B cell (primary cell): ENCODE data around the gene MYO10. TPM values are rescaled to one million over a fixed set of nuclear protein-coding genes. Genes with fewer than 3 reads are reported as not detected.

Source experiments
- ATAC-seq: fragments of 200-7000 bp; cut with Tn5 transposase; one replicate; pipeline ENCODE4 v1.10.0; 2021; ENCODE audit warnings: low read depth, mild to moderate bottlenecking, moderate number of reproducible peaks, moderate library complexity
- CTCF ChIA-PET: fragments of 350-600 bp; sonication (Branson Sonifier 250); formaldehyde crosslinking; loops from one replicate; lab custom pipeline; 2021; ENCODE audit warnings: antibody characterized with exemption, inconsistent platforms; lab: Charles Lee
- POLR2A ChIA-PET: fragments of 350-600 bp; sonication (Branson Sonifier 250); formaldehyde crosslinking; loops from one replicate; lab custom pipeline; 2021; ENCODE audit warnings: antibody characterized with exemption; lab: Charles Lee
- DNase-seq: peaks from one replicate; pipeline ENCODE4 v3.0.0; 2013
- H2AFZ ChIP-seq: 2 replicates; pipeline ENCODE4 v1.6.1; 2012; ENCODE audit warnings: mild to moderate bottlenecking, low read depth, low read length; ENCODE audit not compliant: insufficient read depth, poor library complexity, severe bottlenecking
- H3K27ac ChIP-seq, 2 donors: 1 replicate in 1 of 2; 2 replicates in 1 of 2; pipeline ENCODE4 v1.5.1; 2012 to 2013; ENCODE audit warnings: low read length in 2 of 2, mild to moderate bottlenecking in 2 of 2, moderate library complexity in 1 of 2
- H3K27me3 ChIP-seq, 4 experiments: fragments of 200-600 bp in 1 of 4; sonication (generic) in 1 of 4; replicated peaks in 1 of 4; 1 replicate in 2 of 4; 2 replicates in 2 of 4; pipeline versions ENCODE4 v1.6.1 to v1.7.0; 2013 to 2016; ENCODE audit warnings: low read length in 3 of 4, mild to moderate bottlenecking in 2 of 4, mixed read lengths in 1 of 4, moderate library complexity in 1 of 4; ENCODE audit not compliant: insufficient read depth in 4 of 4, control insufficient read depth in 3 of 4; ENCODE audit errors: control extremely low read depth in 1 of 4
- H3K36me3 ChIP-seq, 2 experiments: replicated peaks in 1 of 2; 1 replicate in 1 of 2; 2 replicates in 1 of 2; pipeline versions ENCODE4 v1.6.1 to v1.7.1; 2013; ENCODE audit warnings: low read length in 1 of 2; ENCODE audit not compliant: insufficient read depth in 2 of 2, control insufficient read depth in 1 of 2; ENCODE audit errors: control extremely low read depth in 1 of 2, extremely low read depth in 1 of 2
- H3K4me1 ChIP-seq, 2 donors: fragments of 200-600 bp in 1 of 2; sonication (generic) in 1 of 2; 1 replicate in 1 of 2; 2 replicates in 1 of 2; pipeline versions ENCODE4 v1.5.1 to v1.6.1; 2013 to 2017; ENCODE audit warnings: low read length in 2 of 2; ENCODE audit not compliant: control insufficient read depth in 2 of 2, insufficient read depth in 2 of 2
- H3K4me2 ChIP-seq: replicated peaks from 2 replicates; pipeline ENCODE3; 2012; ENCODE audit warnings: mild to moderate bottlenecking, low read depth, low read length; ENCODE audit not compliant: poor library complexity, severe bottlenecking
- H3K4me3 ChIP-seq, 5 experiments: fragments of 200-600 bp in 1 of 5; sonication (generic) in 1 of 5; 1 replicate in 3 of 5; 2 replicates in 2 of 5; pipeline versions ENCODE4 v1.5.1 to v1.7.0; 2011 to 2016; ENCODE audit warnings: low read length in 4 of 5, mild to moderate bottlenecking in 4 of 5, low read depth in 2 of 5, control low read depth in 1 of 5, moderate library complexity in 1 of 5; ENCODE audit not compliant: insufficient read depth in 1 of 5; ENCODE audit errors: control extremely low read depth in 1 of 5, extremely low read depth in 1 of 5
- H3K79me2 ChIP-seq: fragments of 200-600 bp; sonication (generic); one replicate; pipeline ENCODE4 v1.6.0; 2016; ENCODE audit warnings: low read length; ENCODE audit not compliant: control insufficient read depth, insufficient read depth
- H3K9ac ChIP-seq: fragments of 200-600 bp; sonication (generic); 2 replicates; pipeline ENCODE4 v1.6.1; 2017; ENCODE audit warnings: mild to moderate bottlenecking, low read length, moderate library complexity
- H3K9me3 ChIP-seq, 3 donors: one replicate each; pipeline versions ENCODE4 v1.6.1 to v1.7.1; 2013; ENCODE audit warnings: low read length in 2 of 3; ENCODE audit not compliant: control insufficient read depth in 2 of 3, insufficient read depth in 1 of 3; ENCODE audit errors: control extremely low read depth in 1 of 3
- H4K20me1 ChIP-seq: 2 replicates; pipeline ENCODE4 v1.6.0; 2012; ENCODE audit warnings: mild to moderate bottlenecking, low read length; ENCODE audit not compliant: insufficient read depth, control insufficient read depth, poor library complexity, severe bottlenecking
- H3K27ac Mint-ChIP-seq: one replicate; pipeline ENCODE4 v1.8.0; 2021; ENCODE audit warnings: mixed read lengths
- H3K27me3 Mint-ChIP-seq: one replicate; pipeline ENCODE4 v1.8.0; 2021; ENCODE audit warnings: mixed read lengths
- H3K4me1 Mint-ChIP-seq: one replicate; pipeline ENCODE4 v1.8.0; 2021; ENCODE audit warnings: mixed read lengths
- H3K4me3 Mint-ChIP-seq: one replicate; pipeline ENCODE4 v1.8.0; 2021; ENCODE audit warnings: mixed read lengths
- H3K9me3 Mint-ChIP-seq: one replicate; pipeline ENCODE4 v1.8.0; 2022; ENCODE audit warnings: mixed read lengths; ENCODE audit not compliant: insufficient read depth
- EZH2 ChIP-seq: IDR thresholded peaks from 2 replicates; pipeline ENCODE4 v1.6.1; 2012; ENCODE audit warnings: borderline replicate concordance, low read depth, mild to moderate bottlenecking, moderate library complexity, low read length; ENCODE audit not compliant: insufficient read depth, poor library complexity, severe bottlenecking
- WGBS: methylation state at CpG from one replicate; pipeline ENCODE4 v1.1.5; 2013; ENCODE audit warnings: missing lambda C conversion rate; ENCODE audit not compliant: insufficient coverage; 5-methylcytosine and 5-hydroxymethylcytosine counted together
- intact Hi-C: fragments of 100-400 bp; cut with micrococcal nuclease; formaldehyde crosslinking; loops from one replicate; pipeline ENCODE4 v1.10.0; 2022
- polyA plus RNA-seq: library from polyadenylated mRNA; depleted of rRNA; stranded (reverse); fragments of >200 nt; gene quantifications from 2 replicates; pipeline ENCODE4 v1.2.3, GENCODE V29; 2012
- total RNA-seq, 2 donors: library from RNA; stranded (reverse); fragments of 120-200 nt in 1 of 2; gene quantifications; 1 replicate in 1 of 2; 2 replicates in 1 of 2; pipeline versions ENCODE4 v1.2.3 to v1.2.4, GENCODE V29; 2013 to 2022
- TF ChIP-seq, protein P1 (sequence below): fragments of 200-600 bp; IDR thresholded peaks from one replicate; pipeline ENCODE4 v1.8.0; 2022; ENCODE audit warnings: antibody characterized with exemption, mild to moderate bottlenecking

Gene MYO10
- total and polyA plus RNA-seq, 2 donors (not counting 1 experiment from before 2014, with no cell fraction given), result 0.10 TPM; not detected in 1

DNA sequence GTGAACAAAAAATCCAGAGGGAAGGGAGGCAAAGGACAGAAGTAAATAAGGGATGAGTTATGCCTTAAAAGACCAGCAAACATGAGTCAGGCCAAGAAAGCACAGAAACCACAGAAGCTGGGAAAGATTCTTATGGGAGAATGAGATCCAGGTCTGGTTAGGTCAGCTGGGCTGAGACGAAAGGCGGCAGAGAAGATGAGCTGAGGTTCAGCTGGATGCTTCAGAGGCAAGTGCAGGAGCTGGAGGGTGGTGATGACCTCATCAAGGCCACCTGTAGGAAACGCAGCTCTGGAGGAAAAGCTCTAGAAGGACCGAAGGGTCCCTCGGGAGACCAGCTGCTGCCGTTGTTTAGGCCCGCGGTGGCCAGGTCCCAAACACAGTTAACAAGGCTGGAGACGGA, 152.0 kb downstream of the MYO10 start:
- H3K4me3 Mint-ChIP-seq, result peak overlapping the region; percentile 5
- CTCF ChIA-PET, result interaction anchor here (1.4 kb wide), 1 partner anchor 8 kb away, joined by 3 read pairs; no protein-coding TSS in a partner anchor

DNA sequence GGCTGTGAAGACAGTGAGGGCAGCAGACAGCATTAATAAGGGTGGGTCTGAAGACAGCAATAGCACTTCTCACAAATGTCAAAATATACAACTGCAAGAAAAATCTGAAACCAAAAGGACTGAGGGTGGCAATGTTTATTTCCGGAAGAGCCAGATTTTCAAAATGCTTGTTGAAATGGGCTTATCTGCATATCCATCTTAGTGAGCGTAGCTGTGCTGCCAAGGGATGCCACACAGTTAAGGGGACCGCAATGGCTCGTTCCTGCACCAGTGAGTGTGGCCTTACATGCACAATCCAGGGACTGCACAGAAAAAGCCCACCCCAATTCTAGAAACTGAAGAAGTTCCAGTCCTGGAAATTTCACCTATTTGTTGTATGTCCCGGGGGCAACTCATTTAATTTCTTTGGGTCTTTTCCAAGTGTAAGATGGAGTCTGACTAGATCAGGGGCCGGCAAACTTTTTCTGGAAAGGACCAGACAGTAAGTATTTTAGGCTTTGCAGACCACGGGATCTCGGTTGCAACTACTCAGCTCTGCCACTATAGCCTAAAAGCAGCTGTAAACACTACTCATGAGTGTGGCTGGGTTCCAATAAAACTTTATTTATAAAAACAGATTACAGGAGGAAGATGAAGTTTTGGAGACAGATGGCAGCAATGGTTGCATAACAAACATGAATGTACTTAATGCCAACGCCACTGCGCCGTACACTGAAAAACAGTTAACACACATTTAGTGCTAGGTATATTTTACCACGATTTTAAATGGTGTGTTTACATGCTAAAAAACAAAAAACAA, 154.1 kb downstream of the MYO10 start:
- H3K27me3 Mint-ChIP-seq, result peaks cover 22% of the 10 kb centered on the region
- intact Hi-C loops, result no loop called here
- no peak for DNase-seq
- TF ChIP-seq EZH2, result no peak
- TF ChIP-seq, protein P1, sequence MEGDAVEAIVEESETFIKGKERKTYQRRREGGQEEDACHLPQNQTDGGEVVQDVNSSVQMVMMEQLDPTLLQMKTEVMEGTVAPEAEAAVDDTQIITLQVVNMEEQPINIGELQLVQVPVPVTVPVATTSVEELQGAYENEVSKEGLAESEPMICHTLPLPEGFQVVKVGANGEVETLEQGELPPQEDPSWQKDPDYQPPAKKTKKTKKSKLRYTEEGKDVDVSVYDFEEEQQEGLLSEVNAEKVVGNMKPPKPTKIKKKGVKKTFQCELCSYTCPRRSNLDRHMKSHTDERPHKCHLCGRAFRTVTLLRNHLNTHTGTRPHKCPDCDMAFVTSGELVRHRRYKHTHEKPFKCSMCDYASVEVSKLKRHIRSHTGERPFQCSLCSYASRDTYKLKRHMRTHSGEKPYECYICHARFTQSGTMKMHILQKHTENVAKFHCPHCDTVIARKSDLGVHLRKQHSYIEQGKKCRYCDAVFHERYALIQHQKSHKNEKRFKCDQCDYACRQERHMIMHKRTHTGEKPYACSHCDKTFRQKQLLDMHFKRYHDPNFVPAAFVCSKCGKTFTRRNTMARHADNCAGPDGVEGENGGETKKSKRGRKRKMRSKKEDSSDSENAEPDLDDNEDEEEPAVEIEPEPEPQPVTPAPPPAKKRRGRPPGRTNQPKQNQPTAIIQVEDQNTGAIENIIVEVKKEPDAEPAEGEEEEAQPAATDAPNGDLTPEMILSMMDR, result no peak
- H3K9me3 ChIP-seq, result no peaks in the 10 kb centered on the region
- no peaks in the 10 kb centered on the region for H3K79me2 ChIP-seq
- H3K9ac ChIP-seq, result no peak overlapping the region
- H4K20me1 ChIP-seq, result no peaks in the 10 kb centered on the region
- H3K27ac ChIP-seq, result no peak overlapping the region
- no peak overlapping the region for H3K27ac Mint-ChIP-seq
- WGBS, result 89% methylated on average over 6 of the region's 12 CpGs
- H3K4me1 Mint-ChIP-seq, result peaks cover 9% of the 10 kb centered on the region
- no peaks in the 10 kb centered on the region for H3K36me3 ChIP-seq
- H3K4me2 ChIP-seq, result no peak overlapping the region
- CTCF ChIA-PET, result interaction anchor here (1.3 kb wide), 1 partner anchor 10 kb away, joined by 4 read pairs; no protein-coding TSS in a partner anchor
- H3K4me3 Mint-ChIP-seq, result no peak overlapping the region
- no peak for ATAC-seq
- no peak overlapping the region for H3K4me3 ChIP-seq
- H3K27me3 ChIP-seq, result peaks cover 0 to 3% (median 0%) of the 10 kb centered on the region in 4 experiments
- H3K4me1 ChIP-seq, result no peaks in the 10 kb centered on the region
- no peak overlapping the region for H2AFZ ChIP-seq
- no peaks in the 10 kb centered on the region for H3K9me3 Mint-ChIP-seq
- POLR2A ChIA-PET, result no interaction called here

More for the DNA sequence above, 152.0 kb downstream of the MYO10 start:
- no peaks in the 10 kb centered on the region for H3K9me3 ChIP-seq
- POLR2A ChIA-PET, result no interaction called here
- no peak overlapping the region for H3K9ac ChIP-seq
- no peak overlapping the region for H3K27ac Mint-ChIP-seq
- peaks cover 0 to 3% (median 0%) of the 10 kb centered on the region in 4 experiments for H3K27me3 ChIP-seq
- H2AFZ ChIP-seq, result no peak overlapping the region
- H3K27me3 Mint-ChIP-seq, result peaks cover 22% of the 10 kb centered on the region
- intact Hi-C loops, result no loop called here
- H3K4me1 ChIP-seq, result no peaks in the 10 kb centered on the region
- no peak overlapping the region for H3K4me3 ChIP-seq
- H3K27ac ChIP-seq, result no peak overlapping the region
- no peaks in the 10 kb centered on the region for H3K36me3 ChIP-seq
- TF ChIP-seq EZH2, result no peak
- TF ChIP-seq, protein P1, result no peak
- no peaks in the 10 kb centered on the region for H4K20me1 ChIP-seq
- DNase-seq (no peak), ATAC-seq (no peak)
- H3K4me1 Mint-ChIP-seq, result peaks cover 9% of the 10 kb centered on the region
- H3K4me2 ChIP-seq, result no peak overlapping the region
- no peaks in the 10 kb centered on the region for H3K9me3 Mint-ChIP-seq
- 85% methylated on average over 9 of the region's 9 CpGs for WGBS
- H3K79me2 ChIP-seq, result no peaks in the 10 kb centered on the region
